BJ (cell line): ENCODE results near the gene GRIK2. TPM values are rescaled to one million over a fixed set of nuclear protein-coding genes. Genes with fewer than 3 reads are reported as not detected.

Experiments
- CTCF ChIA-PET: fragments of 350-600 bp; formaldehyde crosslinking; extraction: SDS; loops from one replicate; lab custom pipeline; 2021; ENCODE audit warnings: antibody characterized with exemption, inconsistent platforms; lab: Yijun Ruan, JAX
- POLR2A ChIA-PET: fragments of 300-600 bp; sonication (Branson Sonifier 250); formaldehyde crosslinking; extraction: SDS; loops from one replicate; lab custom pipeline; 2021; ENCODE audit warnings: antibody characterized with exemption; lab: Charles Lee
- DNase-seq: peaks from one replicate; pipeline ENCODE4 v3.0.0-alpha.2; 2011; ENCODE audit warnings: low read depth
- H3K27me3 ChIP-seq: 2 replicates; pipeline ENCODE4 v1.6.0; 2011; ENCODE audit warnings: low read length; ENCODE audit not compliant: control insufficient read depth, insufficient read depth
- H3K36me3 ChIP-seq: 2 replicates; pipeline ENCODE4 v1.5.1; 2011; ENCODE audit warnings: low read length; ENCODE audit not compliant: control insufficient read depth, insufficient read depth
- H3K4me3 ChIP-seq: 2 replicates; pipeline ENCODE4 v1.5.1; 2011; ENCODE audit warnings: low read depth, mild to moderate bottlenecking, control low read depth, low read length
- CTCF ChIP-seq: IDR thresholded peaks from 2 replicates; pipeline ENCODE4 v1.5.1; 2011; ENCODE audit warnings: low read depth, mild to moderate bottlenecking, control low read depth, inconsistent platforms, low read length, moderate library complexity; ENCODE audit not compliant: insufficient read depth
- polyA plus RNA-seq: library from polyadenylated mRNA; depleted of rRNA; stranded (reverse); fragments of >200 nt; gene quantifications from 2 replicates; pipeline ENCODE4 v1.2.3, GENCODE V29; 2011

GRIK2 gene
- polyA plus RNA-seq, 1 experiment: 23.0 TPM

- POLR2A ChIA-PET: interaction anchor here (0.5 kb wide), 1 partner anchor 40 kb away, joined by 9 read pairs; no protein-coding TSS in a partner anchor
- TF ChIP-seq CTCF: no peak
- H3K27me3 ChIP-seq: no peaks in the 10 kb centered on the region
- H3K36me3 ChIP-seq: no peaks in the 10 kb centered on the region
- CTCF ChIA-PET: no interaction called here
- no peak for DNase-seq
- no peak overlapping the region for H3K4me3 ChIP-seq
Measured at GRCh38 chr6:101818051-101818450, 424.5 kb downstream of the GRIK2 start.

- H3K27me3 ChIP-seq: no peaks in the 10 kb centered on the region
- no peak overlapping the region for H3K4me3 ChIP-seq
- TF ChIP-seq CTCF: no peak
- H3K36me3 ChIP-seq: no peaks in the 10 kb centered on the region
- ChIA-PET CTCF (no interaction called here), POLR2A (interaction anchor here (0.7 kb wide), 1 partner anchor 417 kb away, joined by 4 read pairs; no protein-coding TSS in a partner anchor)
- no peak for DNase-seq
Measured at GRCh38 chr6:101824551-101825345, 431.2 kb downstream of the GRIK2 start.

- H3K36me3 ChIP-seq: no peaks in the 10 kb centered on the region
- no peak overlapping the region for H3K4me3 ChIP-seq
- H3K27me3 ChIP-seq: no peaks in the 10 kb centered on the region
- TF ChIP-seq CTCF: no peak
- DNase-seq: no peak
- ChIA-PET CTCF (no interaction called here), POLR2A (no interaction called here)
Measured at GRCh38 chr6:101826269-101826668, 432.8 kb downstream of the GRIK2 start.

- ChIA-PET CTCF (no interaction called here), POLR2A (no interaction called here)
- no peak for TF ChIP-seq CTCF
- H3K36me3 ChIP-seq: no peaks in the 10 kb centered on the region
- DNase-seq: no peak
- H3K27me3 ChIP-seq: no peaks in the 10 kb centered on the region
- H3K4me3 ChIP-seq: no peak overlapping the region
Measured at GRCh38 chr6:101826678-101827077, 433.2 kb downstream of the GRIK2 start.

GRCh38 chr6:101830501-101831031 lies 437.1 kb downstream of the GRIK2 start:
- ChIA-PET POLR2A (interaction anchor here (0.6 kb wide), 1 partner anchor 52 kb away, joined by 3 read pairs; no protein-coding TSS in a partner anchor), CTCF (no interaction called here)
- no peak for TF ChIP-seq CTCF
- DNase-seq: peak; percentile 4
- Histone ChIP-seq H3K36me3 (no peaks in the 10 kb centered on the region), H3K27me3 (no peaks in the 10 kb centered on the region), H3K4me3 (no peak overlapping the region)
